Upper lobe of right lung (tissue), 1 donor: ENCODE data around the gene SMARCA2. TPM values are rescaled to one million over a fixed set of nuclear protein-coding genes. Genes with fewer than 3 reads are reported as not detected.
A peak's percentile ranks its signal among the peaks of the same experiment; 100 is the strongest.

Experiments
- ATAC-seq: fragments of 200-7000 bp; cut with Tn5 transposase; one replicate; pipeline ENCODE4 v1.9.1; 2020; ENCODE audit warnings: mild to moderate bottlenecking, moderate library complexity
- DNase-seq: peaks from one replicate; pipeline ENCODE4 v3.0.0-alpha.2; 2020
- H3K27ac ChIP-seq: fragments of 200-600 bp; one replicate; pipeline ENCODE4 v1.8.0; 2022
- H3K27me3 ChIP-seq: fragments of 200-600 bp; one replicate; pipeline ENCODE4 v1.8.0; 2022; ENCODE audit warnings: mild to moderate bottlenecking
- H3K36me3 ChIP-seq: fragments of 200-600 bp; one replicate; pipeline ENCODE4 v1.8.0; 2022
- H3K4me1 ChIP-seq: fragments of 200-600 bp; one replicate; pipeline ENCODE4 v1.8.0; 2022
- H3K4me3 ChIP-seq: fragments of 200-600 bp; one replicate; pipeline ENCODE4 v1.8.0; 2022; ENCODE audit warnings: mild to moderate bottlenecking
- H3K9me3 ChIP-seq: fragments of 200-600 bp; one replicate; pipeline ENCODE4 v1.8.0; 2022
- intact Hi-C: fragments of 100-400 bp; cut with DNase I; formaldehyde crosslinking; loops from one replicate; pipeline ENCODE4 v1.11.0; 2022
- total RNA-seq: library from RNA; stranded (reverse); fragmentation: NEBNext Ultra II Directional; extraction: Animal tissue kit (Norgen Biotek cat#: 25700); gene quantifications from one replicate; pipeline ENCODE4 v1.2.1, GENCODE V29; 2021
- TF ChIP-seq, protein P1 (sequence below): fragments of 200-600 bp; IDR thresholded peaks from one replicate; pipeline ENCODE4 v1.8.0; 2022; ENCODE audit warnings: antibody characterized with exemption
- donor health status: DM: no; HTN: yes; CAD: no; lungs with severe emphysema.

The SMARCA2 gene
- total RNA-seq, 1 donor from 2014 or later, result 147 TPM

DNA sequence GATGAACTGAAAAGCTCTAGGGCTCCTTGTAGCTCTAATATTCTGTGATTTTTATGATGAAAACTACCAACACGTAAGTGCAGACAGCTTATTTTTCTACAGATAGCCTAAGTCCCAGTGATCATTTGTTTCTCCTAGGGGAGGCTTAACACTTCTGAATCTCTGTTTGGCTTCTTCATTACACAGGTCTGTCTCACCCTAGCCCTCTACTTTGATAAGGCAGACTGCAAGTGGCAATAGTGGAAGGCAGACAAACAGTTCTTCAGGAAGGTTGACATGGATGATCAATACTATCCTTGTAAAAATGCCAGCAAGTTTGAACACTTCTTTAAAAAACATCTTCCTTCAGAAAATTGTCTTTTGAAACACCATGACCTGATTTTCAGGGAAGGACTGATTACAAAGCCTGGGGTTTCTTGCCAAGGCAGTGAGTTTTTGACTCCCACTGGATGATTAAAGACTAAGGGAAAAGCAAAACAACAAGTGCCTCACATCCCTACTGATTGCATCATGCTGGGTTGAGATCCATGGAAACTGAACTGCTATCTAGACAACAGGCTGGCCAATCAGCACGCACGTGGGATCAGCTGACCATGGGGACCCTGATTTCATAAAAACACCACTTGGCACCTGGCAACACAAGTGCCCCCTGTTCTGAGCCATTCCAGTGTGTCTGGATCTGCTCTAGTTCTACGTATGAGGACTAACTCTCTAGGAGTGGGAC, 212.2 kb downstream of the SMARCA2 start:
- no peak overlapping the region for H3K27ac ChIP-seq
- ATAC-seq, result no peak
- no peaks in the 10 kb centered on the region for H3K9me3 ChIP-seq
- DNase-seq, result no peak
- no peak overlapping the region for H3K4me3 ChIP-seq
- H3K4me1 ChIP-seq, result peaks cover 9% of the 10 kb centered on the region
- H3K27me3 ChIP-seq, result no peaks in the 10 kb centered on the region
- TF ChIP-seq, protein P1, sequence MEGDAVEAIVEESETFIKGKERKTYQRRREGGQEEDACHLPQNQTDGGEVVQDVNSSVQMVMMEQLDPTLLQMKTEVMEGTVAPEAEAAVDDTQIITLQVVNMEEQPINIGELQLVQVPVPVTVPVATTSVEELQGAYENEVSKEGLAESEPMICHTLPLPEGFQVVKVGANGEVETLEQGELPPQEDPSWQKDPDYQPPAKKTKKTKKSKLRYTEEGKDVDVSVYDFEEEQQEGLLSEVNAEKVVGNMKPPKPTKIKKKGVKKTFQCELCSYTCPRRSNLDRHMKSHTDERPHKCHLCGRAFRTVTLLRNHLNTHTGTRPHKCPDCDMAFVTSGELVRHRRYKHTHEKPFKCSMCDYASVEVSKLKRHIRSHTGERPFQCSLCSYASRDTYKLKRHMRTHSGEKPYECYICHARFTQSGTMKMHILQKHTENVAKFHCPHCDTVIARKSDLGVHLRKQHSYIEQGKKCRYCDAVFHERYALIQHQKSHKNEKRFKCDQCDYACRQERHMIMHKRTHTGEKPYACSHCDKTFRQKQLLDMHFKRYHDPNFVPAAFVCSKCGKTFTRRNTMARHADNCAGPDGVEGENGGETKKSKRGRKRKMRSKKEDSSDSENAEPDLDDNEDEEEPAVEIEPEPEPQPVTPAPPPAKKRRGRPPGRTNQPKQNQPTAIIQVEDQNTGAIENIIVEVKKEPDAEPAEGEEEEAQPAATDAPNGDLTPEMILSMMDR, result no peak
- intact Hi-C loops, result no loop called here
- no peaks in the 10 kb centered on the region for H3K36me3 ChIP-seq

DNA sequence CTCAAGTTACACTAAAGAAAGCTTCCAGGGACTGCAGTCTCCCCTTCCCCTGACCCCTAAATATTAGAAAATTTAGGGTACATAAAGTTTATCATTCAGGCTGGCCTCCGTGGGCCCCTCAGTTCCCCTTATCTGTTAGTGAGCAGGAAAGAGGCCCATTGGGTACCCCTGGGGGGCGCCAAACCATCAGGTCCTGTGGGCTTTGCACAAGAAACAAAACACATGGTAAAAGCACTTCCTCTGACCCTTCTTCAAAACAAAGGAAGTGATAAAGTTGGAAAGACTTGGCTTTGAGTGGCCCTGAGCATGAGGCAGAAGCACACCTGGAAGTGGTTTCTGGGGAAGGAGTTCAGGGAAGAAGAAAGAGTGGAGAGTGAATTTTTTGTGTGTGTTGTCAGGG, 213.0 kb downstream of the SMARCA2 start:
- no peaks in the 10 kb centered on the region for H3K9me3 ChIP-seq
- intact Hi-C loops, result no loop called here
- TF ChIP-seq, protein P1, result peak; percentile 36
- ATAC-seq, result peak; percentile 70
- H3K27me3 ChIP-seq, result no peaks in the 10 kb centered on the region
- peak; percentile 71 for DNase-seq
- H3K27ac ChIP-seq, result no peak overlapping the region
- no peaks in the 10 kb centered on the region for H3K36me3 ChIP-seq
- no peak overlapping the region for H3K4me3 ChIP-seq
- H3K4me1 ChIP-seq, result peaks cover 9% of the 10 kb centered on the region

DNA sequence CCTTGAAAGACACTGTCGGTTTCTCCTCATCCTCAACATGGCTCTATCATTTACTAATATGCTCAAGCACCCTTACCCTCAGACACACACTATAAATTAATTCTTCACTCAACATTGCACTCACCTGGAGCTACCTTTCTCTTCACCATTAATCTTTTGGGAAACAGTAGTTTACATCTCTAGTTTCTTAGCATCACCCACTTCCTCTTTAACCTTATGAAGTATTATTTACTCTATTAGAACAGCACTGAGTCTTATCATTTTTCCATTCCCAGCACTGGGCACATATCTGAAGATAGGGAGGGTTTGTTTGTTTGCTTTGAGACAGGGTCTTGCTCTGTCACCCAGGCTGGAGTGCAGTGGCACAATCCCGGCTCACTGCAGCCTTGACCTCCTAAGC, 213.5 kb downstream of the SMARCA2 start:
- H3K36me3 ChIP-seq, result no peaks in the 10 kb centered on the region
- no peak for DNase-seq
- H3K4me1 ChIP-seq, result peaks cover 9% of the 10 kb centered on the region
- H3K4me3 ChIP-seq, result no peak overlapping the region
- ATAC-seq, result no peak
- H3K9me3 ChIP-seq, result no peaks in the 10 kb centered on the region
- H3K27me3 ChIP-seq, result no peaks in the 10 kb centered on the region
- no peak overlapping the region for H3K27ac ChIP-seq
- intact Hi-C loops, result no loop called here
- TF ChIP-seq, protein P1, result no peak

DNA sequence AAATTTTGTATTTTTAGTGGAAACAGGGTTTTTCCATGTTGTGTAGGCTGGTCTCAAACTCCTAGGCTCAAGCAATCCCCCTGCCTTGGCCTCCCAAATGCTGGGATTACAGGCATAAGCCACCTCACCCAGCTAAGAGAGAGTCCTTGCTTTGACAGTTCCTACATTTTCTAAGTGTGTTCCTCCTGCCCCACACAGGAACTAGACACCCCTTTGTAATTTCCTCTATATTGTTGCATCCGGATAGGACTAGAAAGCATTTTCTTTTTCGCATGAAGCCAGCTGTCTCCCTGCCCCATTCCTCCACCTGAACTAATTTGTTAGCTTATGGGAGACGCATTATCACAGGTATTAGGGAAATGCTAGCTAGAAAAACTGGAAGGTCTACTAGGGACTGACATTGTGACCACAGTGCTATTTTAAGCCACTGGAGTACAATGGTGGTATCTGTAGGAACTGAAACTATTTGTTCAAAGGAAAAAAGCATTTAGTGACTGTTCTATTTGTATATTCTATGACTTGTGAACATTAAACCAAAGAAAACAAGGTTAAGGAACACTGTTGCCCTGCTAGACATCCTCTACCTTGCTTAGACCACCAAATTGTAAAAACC, 214.1 kb downstream of the SMARCA2 start:
- no peaks in the 10 kb centered on the region for H3K36me3 ChIP-seq
- TF ChIP-seq, protein P1, result no peak
- H3K9me3 ChIP-seq, result no peaks in the 10 kb centered on the region
- H3K27ac ChIP-seq, result no peak overlapping the region
- H3K4me3 ChIP-seq, result no peak overlapping the region
- H3K27me3 ChIP-seq, result no peaks in the 10 kb centered on the region
- intact Hi-C loops, result no loop called here
- H3K4me1 ChIP-seq, result peaks cover 9% of the 10 kb centered on the region
- DNase-seq (no peak), ATAC-seq (peak; percentile 62)

DNA sequence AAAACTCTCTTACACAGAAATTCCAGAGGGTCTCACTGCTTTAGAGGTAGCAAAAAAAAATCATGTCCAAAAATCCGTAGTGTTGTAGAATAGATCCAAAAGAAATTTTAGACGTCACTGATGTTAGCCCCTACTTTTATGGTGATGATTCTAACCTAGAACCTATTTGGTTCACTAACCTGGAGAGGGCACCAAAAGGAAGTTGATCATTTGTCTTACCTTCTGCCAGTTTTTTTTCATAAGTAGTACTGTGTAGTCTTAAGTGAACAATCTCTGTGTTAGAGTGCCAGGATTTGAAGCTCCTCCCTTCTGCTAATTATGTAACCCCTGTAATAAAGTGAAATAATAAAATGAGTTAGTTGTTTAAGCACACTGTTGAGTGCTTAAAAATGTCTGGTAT, 215.2 kb downstream of the SMARCA2 start:
- intact Hi-C loops, result no loop called here

More for the DNA sequence above, 215.2 kb downstream of the SMARCA2 start:
- H3K4me1 ChIP-seq, result peaks cover 9% of the 10 kb centered on the region
- TF ChIP-seq, protein P1, result no peak
- H3K9me3 ChIP-seq, result no peaks in the 10 kb centered on the region
- H3K36me3 ChIP-seq, result no peaks in the 10 kb centered on the region
- no peaks in the 10 kb centered on the region for H3K27me3 ChIP-seq
- no peak overlapping the region for H3K4me3 ChIP-seq
- no peak for ATAC-seq
- DNase-seq, result no peak
- H3K27ac ChIP-seq, result no peak overlapping the region
